Endothelial cell of umbilical vein (primary cell): Measurements from ENCODE around the gene PRSS57. TPM values are rescaled to one million over a fixed set of nuclear protein-coding genes. Genes with fewer than 3 reads are reported as not detected.

Experiments
- BruUV-seq: library from RNA; stranded (reverse); fragments of 400-500 nt; replicated peaks from 2 replicates; lab custom pipeline; 2021; lab: Mats Ljungman, UMichigan
- CTCF ChIA-PET: fragments of 300-600, 350-600 bp; sonication (Branson Sonifier 250); formaldehyde crosslinking; loops from one replicate; lab custom pipeline; 2021; ENCODE audit warnings: antibody characterized with exemption, inconsistent platforms; lab: Charles Lee
- POLR2A ChIA-PET: fragments of 300-600, 350-600 bp; sonication (Branson Sonifier 250); formaldehyde crosslinking; loops from one replicate; lab custom pipeline; 2021; ENCODE audit warnings: antibody characterized with exemption, inconsistent platforms; lab: Charles Lee
- DNase-seq: peaks from one replicate; pipeline ENCODE4 v3.0.0-alpha.2; 2011; ENCODE audit warnings: low read depth, low spot score
- FAIRE-seq: peaks from 2 replicates; lab custom pipeline; 2011; peaks lifted over from hg19 to GRCh38; lab: Jason Lieb, UNC
- H2AFZ ChIP-seq: 2 replicates; pipeline ENCODE4 v1.6.0; 2012; ENCODE audit warnings: low read depth, low read length, control low read depth, inconsistent platforms
- H3K27ac ChIP-seq: 2 replicates; pipeline ENCODE4 v1.5.1; 2011; ENCODE audit warnings: low read depth, mild to moderate bottlenecking, control low read depth, low read length, moderate library complexity; ENCODE audit not compliant: insufficient read depth
- H3K27me3 ChIP-seq, 2 experiments: 2 replicates each; pipeline versions ENCODE4 v1.6.0 to v1.6.1; 2011; ENCODE audit warnings: low read length in 2 of 2, mixed read lengths in 1 of 2; ENCODE audit not compliant: control insufficient read depth in 2 of 2, insufficient read depth in 2 of 2
- H3K36me3 ChIP-seq, 2 experiments: 2 replicates in 1 of 2; 3 replicates in 1 of 2; pipeline ENCODE4 v1.5.1; 2011; ENCODE audit warnings: low read length in 2 of 2, mild to moderate bottlenecking in 1 of 2, moderate library complexity in 1 of 2; ENCODE audit not compliant: control insufficient read depth in 2 of 2, insufficient read depth in 2 of 2; ENCODE audit errors: extremely low read depth in 1 of 2
- H3K4me1 ChIP-seq: 3 replicates; pipeline ENCODE4 v1.5.1; 2011; ENCODE audit warnings: mild to moderate bottlenecking, low read length; ENCODE audit not compliant: control insufficient read depth, insufficient read depth; ENCODE audit errors: extremely low read depth
- H3K4me2 ChIP-seq: 2 replicates; pipeline ENCODE4 v1.6.1; 2011; ENCODE audit warnings: low read length, control low read depth, mixed read lengths; ENCODE audit not compliant: insufficient read depth
- H3K4me3 ChIP-seq, 3 experiments: fragments of 200-600 bp in 1 of 3; sonication (generic), shearing (Covaris generic) in 1 of 3; replicated peaks in 1 of 3; 2 replicates each; pipeline ENCODE4 v1.5.1; 2011 to 2016; ENCODE audit warnings: control low read depth in 3 of 3, low read length in 3 of 3, mild to moderate bottlenecking in 2 of 3, inconsistent platforms in 1 of 3, low read depth in 1 of 3, moderate library complexity in 1 of 3; ENCODE audit not compliant: insufficient read depth in 1 of 3
- H3K79me2 ChIP-seq: 2 replicates; pipeline ENCODE4 v1.6.0; 2012; ENCODE audit warnings: low read length, inconsistent platforms; ENCODE audit not compliant: control insufficient read depth, insufficient read depth
- H3K9ac ChIP-seq: replicated peaks from 2 replicates; pipeline ENCODE3; 2011; ENCODE audit warnings: low read length, control low read depth; ENCODE audit not compliant: insufficient read depth; ENCODE audit errors: extremely low read depth
- H3K9me1 ChIP-seq: replicated peaks from 3 replicates; pipeline ENCODE4 v1.6.0; 2011; ENCODE audit warnings: mild to moderate bottlenecking, low read length; ENCODE audit not compliant: control insufficient read depth, insufficient read depth; ENCODE audit errors: extremely low read depth
- H3K9me3 ChIP-seq: replicated peaks from 2 replicates; pipeline ENCODE4 v1.5.1; 2012; ENCODE audit warnings: low read length, inconsistent platforms; ENCODE audit not compliant: control insufficient read depth, insufficient read depth
- H4K20me1 ChIP-seq: replicated peaks from 2 replicates; pipeline ENCODE3; 2011; ENCODE audit warnings: mild to moderate bottlenecking, low read length; ENCODE audit not compliant: control insufficient read depth, insufficient read depth; ENCODE audit errors: extremely low read depth
- EZH2 ChIP-seq: IDR thresholded peaks from 2 replicates; pipeline ENCODE4 v1.6.1; 2012; ENCODE audit warnings: borderline replicate concordance, low read depth, mild to moderate bottlenecking, moderate library complexity, low read length, inconsistent platforms; ENCODE audit not compliant: severe bottlenecking
- POLR2A ChIP-seq: IDR thresholded peaks from 2 replicates; pipeline ENCODE4 v1.6.1; 2012; ENCODE audit warnings: low read depth, mild to moderate bottlenecking, control low read depth, low read length
- POLR2AphosphoS5 ChIP-seq: IDR thresholded peaks from 2 replicates; pipeline ENCODE4 v1.6.1; 2012; ENCODE audit warnings: low read depth, mild to moderate bottlenecking, control low read depth, low read length, moderate library complexity; ENCODE audit not compliant: insufficient read depth
- dilution Hi-C: fragments of 300-500 bp; cut with MboI; formaldehyde crosslinking; loops from one replicate; pipeline ENCODE4 v1.15.0; 2019; ENCODE audit warnings: low sequenced_read_pairs; ENCODE audit not compliant: extremely low pct_ligation_motif_present
- intact Hi-C: fragments of 100-400 bp; cut with micrococcal nuclease; formaldehyde crosslinking; loops from one replicate; pipeline ENCODE4 v1.10.0; 2022
- polyA plus RNA-seq, 4 experiments: library from polyadenylated mRNA; depleted of rRNA in 3 of 4; stranded (reverse) in 3 of 4; unstranded in 1 of 4; fragments of >200 nt; gene quantifications; 2 replicates each; pipeline versions ENCODE4 v1.2.1 to v1.2.3, GENCODE V29; 2011 to 2012; ENCODE audit warnings: missing spikeins in 1 of 4
- total RNA-seq: library from RNA; stranded (reverse); gene quantifications from 2 replicates; pipeline ENCODE4 v1.2.3, GENCODE V29; 2021
- TF ChIP-seq, protein P1 (sequence below), 2 donors: IDR thresholded peaks; 1 replicate in 1 of 2; 2 replicates in 1 of 2; pipeline ENCODE4 v1.5.1; 2011; ENCODE audit warnings: low read length in 2 of 2, mild to moderate bottlenecking in 2 of 2, moderate library complexity in 2 of 2, control low read depth in 1 of 2, inconsistent platforms in 1 of 2, low read depth in 1 of 2; ENCODE audit not compliant: insufficient read depth in 1 of 2; ENCODE audit errors: extremely low read depth in 1 of 2

PRSS57 gene
- total and polyA plus RNA-seq, 2 donors (not counting 3 experiments of a cell fraction or from before 2014, with no cell fraction given) = not detected

DNA sequence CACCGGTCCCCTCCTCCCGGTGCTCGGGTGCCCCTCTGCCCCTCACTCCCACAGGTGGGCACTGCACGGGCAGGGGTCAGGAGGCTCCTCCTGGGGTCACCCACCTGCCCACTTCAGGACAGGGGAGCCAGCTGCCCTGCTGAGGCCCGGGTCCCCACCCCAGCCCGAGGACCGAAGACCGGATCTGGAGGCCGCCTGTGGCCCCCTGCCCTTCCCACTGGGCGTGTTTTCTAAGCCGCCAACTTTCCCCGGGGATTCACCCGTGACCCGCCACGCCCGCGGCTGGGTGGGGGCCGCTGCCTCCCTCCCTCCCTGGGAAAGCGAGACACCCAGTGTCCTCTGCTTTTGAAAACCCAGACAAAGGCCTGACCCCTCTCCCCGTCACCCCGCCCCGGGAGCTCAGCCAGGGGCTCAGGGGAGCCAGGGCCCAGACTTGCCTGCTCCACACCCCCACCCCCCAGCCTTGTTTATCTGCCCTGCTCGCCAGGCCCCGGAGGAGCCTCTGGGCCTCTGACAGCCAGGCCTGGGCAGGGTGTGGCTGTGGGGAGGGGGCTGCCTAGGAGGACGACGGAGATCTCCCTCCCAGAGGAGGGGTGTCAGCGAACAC, 14.8 kb upstream of the PRSS57 start:
- no peaks in the 10 kb centered on the region for H3K79me2 ChIP-seq
- no peaks in the 10 kb centered on the region for H3K9me3 ChIP-seq
- no TSS peak for BruUV-seq
- intact Hi-C loops (loop anchor here (2.0 kb wide), 1 partner anchor 25 kb away; no protein-coding TSS in a partner anchor), dilution Hi-C loops (no loop called here)
- no peaks in the 10 kb centered on the region for H4K20me1 ChIP-seq
- H2AFZ ChIP-seq = no peak overlapping the region
- no peak overlapping the region for H3K9ac ChIP-seq
- no peaks in the 10 kb centered on the region for H3K9me1 ChIP-seq
- TF ChIP-seq, protein P1, sequence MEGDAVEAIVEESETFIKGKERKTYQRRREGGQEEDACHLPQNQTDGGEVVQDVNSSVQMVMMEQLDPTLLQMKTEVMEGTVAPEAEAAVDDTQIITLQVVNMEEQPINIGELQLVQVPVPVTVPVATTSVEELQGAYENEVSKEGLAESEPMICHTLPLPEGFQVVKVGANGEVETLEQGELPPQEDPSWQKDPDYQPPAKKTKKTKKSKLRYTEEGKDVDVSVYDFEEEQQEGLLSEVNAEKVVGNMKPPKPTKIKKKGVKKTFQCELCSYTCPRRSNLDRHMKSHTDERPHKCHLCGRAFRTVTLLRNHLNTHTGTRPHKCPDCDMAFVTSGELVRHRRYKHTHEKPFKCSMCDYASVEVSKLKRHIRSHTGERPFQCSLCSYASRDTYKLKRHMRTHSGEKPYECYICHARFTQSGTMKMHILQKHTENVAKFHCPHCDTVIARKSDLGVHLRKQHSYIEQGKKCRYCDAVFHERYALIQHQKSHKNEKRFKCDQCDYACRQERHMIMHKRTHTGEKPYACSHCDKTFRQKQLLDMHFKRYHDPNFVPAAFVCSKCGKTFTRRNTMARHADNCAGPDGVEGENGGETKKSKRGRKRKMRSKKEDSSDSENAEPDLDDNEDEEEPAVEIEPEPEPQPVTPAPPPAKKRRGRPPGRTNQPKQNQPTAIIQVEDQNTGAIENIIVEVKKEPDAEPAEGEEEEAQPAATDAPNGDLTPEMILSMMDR (IDR thresholded peaks at IDR 0.05; ENCODE audit: extremely low read depth in 1 of 2, insufficient read depth in 1 of 2, low read depth in 1 of 2, low read length in 2 of 2) = no peak
- peak; percentile 62 for TF ChIP-seq EZH2
- peaks cover 3% of the 10 kb centered on the region for H3K4me1 ChIP-seq
- CTCF ChIA-PET = interaction anchor here (1.3 kb wide), 1 partner anchor 18 kb away, joined by 3 read pairs; no protein-coding TSS in a partner anchor
- DNase-seq = no peak
- POLR2A ChIA-PET = no interaction called here
- no peak for FAIRE-seq
- H3K36me3 ChIP-seq = no peaks in the 10 kb centered on the region
- H3K27me3 ChIP-seq = no peaks in the 10 kb centered on the region
- H3K4me2 ChIP-seq = no peak overlapping the region
- peak overlapping the region in 2 of 3 experiments; percentile 23 to 43 for H3K4me3 ChIP-seq
- no peak overlapping the region for H3K27ac ChIP-seq

DNA sequence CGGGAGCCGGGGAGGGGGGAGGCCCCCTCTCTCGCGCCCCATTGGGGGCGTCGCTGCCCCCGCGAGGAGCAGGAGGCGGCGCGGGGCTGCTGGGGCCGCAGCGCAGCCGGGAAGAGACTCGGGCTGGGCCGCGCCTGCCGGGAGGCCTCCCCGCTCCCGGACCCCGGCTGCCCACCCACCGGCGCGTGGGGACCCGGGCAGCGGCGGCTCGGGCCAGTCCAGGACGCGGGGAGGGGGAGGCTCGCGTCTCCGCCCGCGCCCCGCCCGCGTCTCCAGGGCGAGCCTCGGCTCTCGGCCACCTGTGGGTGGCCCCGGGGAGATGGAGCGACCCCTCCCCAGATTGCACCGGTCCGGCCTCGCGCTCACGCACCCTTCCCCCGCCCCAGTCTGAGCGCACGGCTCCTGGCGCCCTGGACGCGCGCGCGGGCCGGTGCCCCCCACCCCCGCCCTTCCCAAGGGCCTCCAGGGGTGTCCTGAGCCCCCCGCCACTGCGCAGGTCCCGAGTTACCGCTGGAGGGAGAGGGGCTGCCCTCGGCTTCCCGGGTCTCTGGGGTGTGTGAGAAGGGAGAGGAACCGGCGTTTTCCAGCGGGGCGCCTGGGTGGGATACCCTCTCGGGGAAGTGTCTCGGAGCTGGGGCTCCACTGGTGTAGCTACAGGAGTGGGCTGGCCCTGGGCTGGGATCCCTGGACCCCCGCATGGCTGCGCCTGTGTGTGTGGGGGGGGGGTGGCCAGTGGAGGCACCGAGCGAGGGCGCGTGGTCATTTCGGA, 14.1 kb upstream of the PRSS57 start:
- H4K20me1 ChIP-seq = no peaks in the 10 kb centered on the region
- H3K4me1 ChIP-seq = peaks cover 3% of the 10 kb centered on the region
- H3K79me2 ChIP-seq = no peaks in the 10 kb centered on the region
- no peaks in the 10 kb centered on the region for H3K9me3 ChIP-seq
- H3K27me3 ChIP-seq = no peaks in the 10 kb centered on the region
- intact Hi-C loops = no loop called here
- peak overlapping the region; percentile 55 for H3K4me2 ChIP-seq
- ChIA-PET CTCF (interaction anchor here (0.5 to 2.3 kb wide), 3 partner anchors 19 to 60 kb away, joined by 3 to 18 read pairs (median 3); no protein-coding TSS in a partner anchor), POLR2A (no interaction called here)
- no peaks in the 10 kb centered on the region for H3K36me3 ChIP-seq
- no peak overlapping the region for H3K9ac ChIP-seq
- FAIRE-seq (no peak), DNase-seq (no peak)
- no peak for TF ChIP-seq POLR2A
- TF ChIP-seq, protein P1 (IDR thresholded peaks at IDR 0.05; ENCODE audit: extremely low read depth in 1 of 2, insufficient read depth in 1 of 2, low read depth in 1 of 2, low read length in 2 of 2) = no peak
- no peak for TF ChIP-seq POLR2AphosphoS5
- TF ChIP-seq EZH2 = peak; percentile 46
- BruUV-seq = no TSS peak
- peak overlapping the region; percentile 18 for H2AFZ ChIP-seq
- H3K4me3 ChIP-seq = peak overlapping the region; percentile 25 to 43 (median 36)
- H3K27ac ChIP-seq = no peak overlapping the region
- dilution Hi-C loops = no loop called here
- H3K9me1 ChIP-seq = no peaks in the 10 kb centered on the region
